GM21390 (cell line): Measurements from ENCODE around the gene CDH26.

Source experiments
- ATAC-seq: cut with Tn5 transposase; IDR thresholded peaks from one replicate; pipeline ENCODE4 v1.9.1; 2021; ENCODE audit not compliant: unreplicated experiment

CDH26 gene

DNA sequence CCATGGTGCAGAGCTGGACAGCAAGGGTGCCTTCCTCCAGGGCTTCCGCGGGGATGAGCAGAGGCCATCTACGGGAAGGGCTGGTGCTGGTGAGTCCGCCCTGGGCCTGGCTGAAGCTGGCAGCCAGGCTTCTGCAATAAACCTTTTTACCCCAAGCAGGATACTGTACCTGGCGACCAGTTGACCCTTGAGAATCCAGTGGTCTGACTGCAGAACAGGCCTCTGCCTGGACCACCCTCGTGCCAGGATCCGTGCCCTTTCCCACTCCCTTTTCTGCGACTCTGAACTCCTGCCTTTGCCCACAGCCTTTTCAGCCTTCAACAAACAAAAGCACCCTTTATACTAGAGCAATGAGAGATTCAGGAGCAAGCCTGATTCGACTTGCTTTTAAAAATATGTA lies 18.9 kb downstream of the CDH26 start:
- no peak for ATAC-seq

DNA sequence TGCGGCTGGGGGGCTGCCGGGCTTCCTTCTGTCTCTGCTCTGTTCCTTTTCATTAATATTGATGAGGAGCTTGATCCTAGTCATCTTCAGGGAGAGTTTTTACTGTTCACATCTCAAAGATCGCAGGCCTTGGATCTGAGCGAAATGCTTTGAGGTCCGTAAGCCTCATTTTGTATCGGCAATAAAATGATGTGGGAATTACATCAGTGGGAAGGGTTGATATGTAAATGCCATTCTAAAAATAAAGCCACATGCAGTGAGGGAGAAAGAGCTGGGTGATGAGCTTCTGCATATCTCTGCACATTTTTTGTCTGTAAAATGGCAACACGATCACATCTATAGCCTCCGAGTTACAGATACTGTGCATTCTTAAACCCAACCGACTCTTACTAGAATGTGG lies 24.9 kb downstream of the CDH26 start:
- no peak for ATAC-seq

DNA sequence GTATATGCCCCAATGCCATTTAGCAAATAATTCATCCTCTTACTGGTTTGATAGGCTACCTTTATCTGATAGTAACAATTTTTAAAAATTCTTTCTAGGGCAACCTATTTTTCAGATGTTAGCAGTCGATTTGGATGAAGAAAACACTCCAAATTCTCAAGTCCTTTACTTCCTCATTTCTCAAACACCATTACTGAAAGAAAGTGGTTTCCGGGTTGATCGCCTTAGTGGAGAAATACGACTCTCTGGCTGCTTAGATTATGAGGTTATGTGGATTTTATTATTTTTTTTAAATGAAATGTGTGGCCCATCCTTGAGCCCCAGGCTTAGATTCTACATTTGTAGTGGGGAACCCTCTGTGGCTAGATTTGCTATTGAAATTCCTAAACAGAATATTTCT lies 26.3 kb downstream of the CDH26 start:
- ATAC-seq: no peak

DNA sequence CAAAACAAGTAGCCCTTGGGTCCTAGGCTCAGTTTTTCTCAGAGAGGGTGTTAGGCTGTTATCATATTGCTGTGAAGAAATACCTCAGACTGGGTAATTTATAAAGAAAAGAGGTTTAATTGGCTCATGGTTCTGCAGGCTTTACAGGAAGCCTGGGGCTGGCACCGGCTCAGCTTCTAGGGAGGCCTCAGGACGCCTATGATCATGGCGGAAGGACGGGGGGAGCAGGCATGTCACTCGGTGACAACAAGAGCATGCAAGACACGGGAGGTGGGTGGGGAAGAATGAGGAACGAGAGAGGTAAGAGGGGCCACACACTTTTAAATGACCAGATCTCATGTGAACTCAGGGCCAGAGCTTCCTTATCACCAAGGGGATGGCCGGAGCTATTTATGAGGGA lies 26.9 kb downstream of the CDH26 start:
- no peak for ATAC-seq

DNA sequence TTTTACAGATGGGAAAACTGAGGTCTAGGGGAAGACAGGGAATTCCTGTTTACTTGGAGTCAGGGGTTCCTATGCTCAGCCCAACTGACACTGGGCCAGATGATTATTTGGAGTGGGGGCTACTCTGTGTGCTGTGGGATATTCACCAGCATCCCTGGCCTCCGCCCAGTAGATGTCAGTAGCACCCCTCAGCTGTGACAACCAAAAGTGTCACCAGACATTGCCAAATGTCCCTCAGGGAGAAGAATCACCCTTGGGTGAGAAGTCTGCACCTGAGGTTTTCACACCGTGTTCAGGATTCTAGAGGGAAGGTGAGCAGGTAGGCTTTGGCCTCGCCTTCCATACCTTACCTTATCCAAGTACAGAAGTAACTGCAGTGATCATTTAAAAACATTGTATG lies 27.6 kb downstream of the CDH26 start:
- no peak for ATAC-seq

DNA sequence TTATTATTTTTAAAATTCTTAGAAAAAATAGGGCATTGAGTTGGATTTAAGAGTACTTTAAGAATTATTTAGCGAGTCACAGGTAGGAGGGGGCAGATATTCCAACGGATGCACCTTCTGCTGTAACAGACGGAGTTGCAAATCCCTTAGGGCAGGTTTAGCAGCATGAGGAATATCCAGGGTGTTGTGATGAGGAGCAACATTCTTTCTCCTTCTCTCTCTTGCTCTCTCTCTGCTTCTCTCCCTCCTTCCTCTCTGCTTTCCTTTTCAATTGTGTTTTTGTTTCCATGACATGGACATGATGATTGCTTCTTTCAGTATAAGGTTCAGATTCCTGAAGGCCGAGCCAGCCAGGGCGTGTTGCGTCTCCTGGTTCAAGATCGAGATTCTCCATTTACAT lies 28.9 kb downstream of the CDH26 start:
- no peak for ATAC-seq

DNA sequence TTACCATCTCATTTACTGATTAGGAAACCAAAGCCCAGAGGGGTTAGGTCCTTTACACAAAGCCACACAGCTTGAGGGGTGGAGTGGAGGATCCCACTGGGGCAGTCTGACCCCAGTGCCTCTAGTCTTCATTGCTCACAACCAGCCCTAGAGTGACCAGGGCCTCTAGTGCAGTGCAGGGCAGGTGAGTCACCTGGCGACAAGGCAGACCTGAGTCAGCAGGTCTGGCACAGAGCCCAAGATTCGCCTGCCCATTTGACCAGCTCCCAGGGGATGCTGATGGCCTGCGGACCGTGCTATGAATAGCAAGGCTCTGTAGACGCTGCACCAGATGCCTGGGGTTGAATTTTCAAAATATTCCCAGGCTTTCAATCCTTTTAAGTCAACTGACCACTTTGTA lies 29.9 kb downstream of the CDH26 start:
- ATAC-seq: no peak

DNA sequence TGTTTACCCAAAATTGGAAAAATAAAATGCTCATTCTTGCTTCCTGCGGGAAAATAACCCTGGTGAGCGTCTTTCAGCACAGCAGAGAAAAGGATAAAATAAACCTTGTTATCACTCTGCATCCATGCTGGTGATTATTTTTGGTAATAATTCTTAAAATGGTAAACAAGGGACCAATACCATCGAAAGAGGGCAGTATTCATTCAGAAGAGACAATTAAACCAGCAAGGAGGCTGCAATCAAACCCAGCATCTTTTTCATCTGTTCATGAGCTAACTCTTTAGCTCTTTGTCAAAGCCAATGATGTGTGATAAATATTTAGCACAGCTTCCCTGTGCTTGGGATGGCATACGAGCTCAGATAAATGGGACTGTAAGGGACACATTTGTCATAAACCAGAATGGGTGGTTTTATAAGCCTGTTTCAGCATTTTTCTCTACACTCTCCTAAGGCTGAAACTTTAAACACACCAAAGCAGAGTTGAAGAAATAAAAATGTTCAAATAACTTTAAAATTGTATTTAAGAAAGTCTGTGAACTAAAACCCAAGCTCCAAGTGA lies 34.4 kb downstream of the CDH26 start:
- no peak for ATAC-seq

DNA sequence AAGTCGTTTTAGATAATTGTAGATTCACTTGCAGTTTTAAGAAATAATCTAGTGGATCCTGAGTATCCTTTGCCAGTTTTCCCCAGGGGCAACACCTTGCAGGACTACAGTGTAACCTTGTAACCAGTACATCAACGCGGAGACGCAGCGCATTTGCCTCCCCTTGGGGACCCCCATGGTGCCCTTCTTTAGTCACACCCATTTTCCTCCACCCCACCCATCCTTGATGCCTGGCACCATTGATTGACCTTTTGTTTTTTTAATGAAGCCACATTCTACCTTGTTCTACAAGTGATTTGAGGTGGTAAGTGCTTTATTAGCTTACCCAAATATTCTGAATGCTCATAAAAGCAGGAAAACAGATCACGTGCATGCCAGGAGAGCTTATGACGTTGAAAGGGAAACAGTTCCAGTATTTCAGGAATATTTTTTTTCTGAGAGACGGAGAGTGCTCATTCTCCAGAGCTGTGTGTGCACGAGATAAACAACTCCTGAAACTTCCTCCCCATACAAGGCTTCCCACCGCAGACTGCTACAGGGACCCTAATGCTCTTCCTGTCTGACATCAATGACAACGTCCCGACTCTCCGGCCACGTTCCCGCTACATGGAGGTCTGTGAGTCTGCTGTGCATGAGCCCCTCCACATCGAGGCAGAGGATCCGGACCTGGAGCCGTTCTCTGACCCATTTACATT lies 35.7 kb downstream of the CDH26 start:
- ATAC-seq: no peak

DNA sequence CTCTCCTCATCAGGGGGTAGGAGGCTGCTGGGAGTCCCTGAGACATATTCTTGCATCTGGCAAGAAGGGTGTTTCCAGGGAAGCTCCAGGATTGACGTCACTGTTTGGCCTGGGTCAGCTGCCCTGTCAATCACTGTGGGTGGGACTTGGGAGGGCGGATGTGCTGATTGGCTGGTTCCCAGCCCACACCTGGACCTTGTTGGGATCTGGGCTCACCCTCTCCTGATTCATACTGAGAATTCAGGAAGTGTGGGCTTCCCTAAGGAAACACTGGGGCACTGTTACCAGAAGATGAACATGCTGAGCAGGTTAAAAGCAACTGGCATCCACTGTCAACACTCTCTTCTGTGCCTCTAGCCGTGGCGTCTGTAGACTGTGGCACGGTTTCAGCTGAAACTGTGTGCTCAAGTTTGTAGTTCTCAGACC lies 36.5 kb downstream of the CDH26 start:
- ATAC-seq: no peak

DNA sequence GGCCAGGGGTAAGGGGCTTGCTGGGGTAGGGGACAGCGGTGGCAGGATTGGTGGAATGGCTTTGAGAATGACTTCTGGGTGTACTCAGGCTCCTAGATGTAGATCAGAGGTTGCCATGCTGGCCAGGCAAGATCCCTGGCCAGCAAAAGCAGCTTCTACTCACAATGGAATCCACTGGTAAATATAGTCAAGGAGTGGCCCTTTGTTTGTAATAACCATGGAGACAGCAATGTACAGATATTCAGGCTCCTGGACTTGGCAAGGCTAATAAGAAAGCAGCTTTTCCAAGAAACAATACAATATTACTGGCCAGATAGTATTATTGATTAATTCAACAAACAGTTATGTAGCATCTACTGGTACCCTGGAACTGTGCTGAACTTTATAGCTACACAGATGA lies 37.9 kb downstream of the CDH26 start:
- no peak for ATAC-seq

DNA sequence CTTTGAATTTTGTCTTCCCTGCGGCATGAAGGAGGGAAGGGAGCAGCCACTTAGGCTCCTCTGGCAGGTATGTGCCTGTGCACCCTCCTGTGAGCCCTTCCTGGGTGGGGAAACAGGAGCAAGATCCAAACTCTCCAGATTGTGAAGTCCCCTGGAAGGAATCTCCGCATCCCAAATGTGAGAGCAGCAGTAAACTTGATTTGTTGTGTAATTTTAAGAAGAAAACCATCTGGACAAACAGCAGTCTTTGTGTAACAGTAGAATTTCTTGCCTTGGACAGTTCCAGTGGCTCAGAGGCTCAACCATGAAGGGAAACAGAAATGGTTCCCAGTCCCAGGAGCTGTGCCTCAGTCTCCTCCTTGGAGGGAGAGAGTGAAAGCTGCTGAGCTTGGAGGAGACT lies 39.7 kb downstream of the CDH26 start:
- ATAC-seq: no peak

DNA sequence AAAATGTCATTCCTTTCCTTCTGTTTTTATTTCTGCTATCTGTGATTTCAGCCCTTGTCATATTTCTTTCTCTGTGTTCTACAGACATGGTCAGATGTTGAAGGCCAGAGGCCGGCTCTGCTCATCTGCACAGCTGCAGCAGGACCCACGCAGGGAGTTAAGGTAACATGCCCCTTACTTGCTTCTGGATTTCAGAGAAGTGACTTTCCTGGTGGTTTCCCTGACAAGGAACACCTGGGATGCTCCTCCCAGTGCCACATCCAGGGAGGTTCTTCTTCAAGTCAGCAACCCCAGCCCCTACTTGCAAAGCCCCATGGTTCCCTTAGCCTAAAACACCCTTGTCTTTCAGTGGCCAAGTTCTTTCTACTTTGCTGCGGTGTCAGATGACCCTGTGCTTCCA lies 41.3 kb downstream of the CDH26 start:
- no peak for ATAC-seq

DNA sequence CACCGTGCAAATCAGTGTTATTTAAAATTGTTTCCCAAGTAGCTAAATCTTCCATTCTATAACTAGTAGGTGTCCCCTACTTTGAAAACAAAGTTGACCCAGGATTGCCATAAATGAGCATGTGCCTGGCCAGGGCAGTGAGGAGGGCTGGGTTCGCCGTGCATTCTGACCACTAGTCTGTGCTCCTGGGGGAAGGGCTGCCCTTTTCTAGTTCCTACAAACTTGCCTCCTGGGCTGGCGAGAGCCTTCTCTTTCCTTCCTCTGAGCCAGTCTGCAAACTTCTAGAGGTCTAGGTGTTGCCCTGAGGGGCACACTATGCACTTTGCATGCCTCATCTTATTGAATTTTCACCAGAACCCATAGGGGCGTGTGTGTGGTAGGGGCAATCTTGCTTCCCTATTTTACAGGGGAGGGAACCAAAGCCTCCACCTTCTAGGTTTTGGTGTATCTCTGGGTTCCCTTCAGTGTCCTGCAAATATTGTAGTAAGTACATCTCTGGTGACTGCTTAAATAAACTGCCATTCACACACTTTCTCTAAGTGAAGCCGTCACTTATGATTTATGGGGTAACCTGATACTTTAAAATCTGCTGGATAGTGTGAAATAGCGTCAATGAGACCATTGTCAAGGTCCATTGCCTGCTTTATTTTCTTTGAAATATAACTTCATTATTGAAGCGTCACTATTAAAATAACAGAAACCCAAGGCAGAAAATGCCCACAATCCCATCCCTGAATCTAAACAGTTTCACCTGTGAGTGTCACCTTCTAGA lies 42.2 kb downstream of the CDH26 start:
- ATAC-seq: no peak

DNA sequence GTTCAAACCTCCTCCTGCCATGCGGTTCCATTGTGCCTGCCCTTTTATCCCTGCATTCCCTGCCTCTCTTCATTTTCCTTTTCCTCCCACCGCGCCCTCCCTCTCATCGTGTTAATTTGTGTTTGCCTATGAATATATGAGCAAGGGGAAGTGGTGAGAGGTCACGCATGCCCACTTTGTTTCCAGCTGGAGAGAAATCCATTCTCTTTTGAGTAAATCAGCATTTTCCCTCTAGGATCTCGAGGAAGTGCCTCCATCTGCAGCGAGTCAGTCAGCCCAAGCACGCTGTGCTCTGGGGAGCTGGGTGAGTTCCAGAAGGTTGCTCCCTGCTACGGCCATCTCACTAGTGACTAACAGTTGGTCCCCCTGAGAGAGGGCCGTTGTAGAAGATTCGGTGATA lies 42.9 kb downstream of the CDH26 start:
- no peak for ATAC-seq

DNA sequence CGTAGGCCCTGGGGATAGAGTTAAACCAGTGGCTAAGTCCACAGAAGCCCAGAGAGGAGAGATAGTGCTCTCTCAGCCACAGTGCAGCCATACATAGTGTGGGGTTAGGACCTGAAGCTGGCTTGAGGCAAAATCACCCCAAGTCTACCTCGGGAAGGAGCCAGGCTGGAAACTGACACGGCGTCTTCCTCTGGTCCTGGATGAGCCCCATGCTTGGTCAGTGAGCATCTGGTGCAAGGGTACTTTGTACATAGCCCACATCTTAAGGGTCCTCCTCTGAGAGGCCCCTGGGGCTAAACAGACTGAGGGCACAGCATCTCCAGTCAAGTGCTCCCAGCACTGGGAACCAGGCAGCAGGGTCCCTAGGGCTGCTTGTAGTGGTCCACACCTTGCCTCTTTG lies 45.6 kb downstream of the CDH26 start:
- ATAC-seq: no peak

DNA sequence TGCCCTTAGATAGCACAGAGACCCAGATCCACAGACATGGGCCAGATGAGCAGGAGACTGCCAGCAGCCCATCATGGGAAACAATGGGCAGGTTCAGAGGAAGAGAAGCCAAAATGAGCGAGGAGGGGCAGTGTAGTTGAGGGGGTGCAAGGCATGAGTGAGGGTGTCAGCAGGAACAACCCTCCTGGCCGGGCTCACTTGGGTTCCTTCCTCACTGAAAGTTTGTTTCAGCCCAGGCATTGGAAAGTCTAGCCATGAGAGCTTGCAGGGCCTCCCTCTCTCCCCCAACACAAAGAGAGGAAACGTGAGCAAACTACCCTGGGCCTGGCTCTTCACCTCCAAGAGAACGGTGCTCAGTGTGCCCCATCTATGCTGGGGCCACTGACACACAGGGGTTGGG lies 48.0 kb downstream of the CDH26 start:
- no peak for ATAC-seq

DNA sequence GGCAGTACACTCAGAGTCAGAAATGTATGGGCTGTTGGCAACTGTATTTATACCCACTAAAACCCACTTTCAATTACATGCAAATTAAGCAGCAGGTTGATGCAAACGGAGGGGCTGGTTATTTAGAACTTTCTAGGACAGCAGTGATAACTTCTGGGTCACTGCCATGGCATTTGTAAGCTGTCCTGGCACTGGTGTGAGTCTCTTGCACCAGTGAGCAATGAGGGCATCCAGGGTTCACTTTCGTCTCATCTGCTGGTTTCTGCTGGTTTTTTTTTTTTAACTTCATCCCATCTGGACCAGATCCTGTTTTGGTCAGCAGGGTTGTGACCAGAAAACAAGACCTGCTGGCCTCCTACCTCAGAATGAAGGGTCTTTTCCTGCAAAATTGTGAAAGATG lies 49.2 kb downstream of the CDH26 start:
- no peak for ATAC-seq

DNA sequence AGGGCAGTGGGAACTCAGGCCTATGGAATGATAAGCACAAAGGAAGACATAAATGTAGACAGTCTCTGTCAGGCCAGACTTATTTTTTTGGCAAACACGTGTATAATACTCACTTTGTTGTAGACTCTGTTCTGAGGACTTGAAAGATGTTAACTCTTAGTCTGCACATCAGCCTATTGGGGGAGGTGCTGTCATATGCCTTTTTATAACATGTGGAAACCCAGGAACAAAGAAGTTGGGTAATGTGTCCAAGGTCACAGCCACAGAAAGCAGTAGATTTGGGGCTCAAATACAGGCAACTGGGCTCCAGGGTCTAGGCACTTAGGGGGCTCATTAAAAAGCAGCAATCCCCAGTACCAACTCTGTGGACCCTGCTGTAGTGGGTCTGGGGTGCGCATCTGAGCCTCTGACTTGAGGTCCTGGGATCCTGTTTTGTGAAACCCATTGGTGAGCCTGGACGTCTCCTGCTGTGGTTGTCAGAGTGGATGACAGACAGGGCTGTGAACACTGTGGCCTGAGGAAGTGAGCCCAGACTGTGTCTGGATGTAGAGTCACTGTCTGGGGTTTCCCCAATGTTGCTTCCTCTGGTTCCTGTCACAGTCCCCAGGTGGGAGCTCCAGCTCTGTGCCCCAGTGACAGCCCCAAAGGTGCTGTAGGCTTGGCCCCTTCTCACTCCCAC lies 50.0 kb downstream of the CDH26 start:
- ATAC-seq: no peak

DNA sequence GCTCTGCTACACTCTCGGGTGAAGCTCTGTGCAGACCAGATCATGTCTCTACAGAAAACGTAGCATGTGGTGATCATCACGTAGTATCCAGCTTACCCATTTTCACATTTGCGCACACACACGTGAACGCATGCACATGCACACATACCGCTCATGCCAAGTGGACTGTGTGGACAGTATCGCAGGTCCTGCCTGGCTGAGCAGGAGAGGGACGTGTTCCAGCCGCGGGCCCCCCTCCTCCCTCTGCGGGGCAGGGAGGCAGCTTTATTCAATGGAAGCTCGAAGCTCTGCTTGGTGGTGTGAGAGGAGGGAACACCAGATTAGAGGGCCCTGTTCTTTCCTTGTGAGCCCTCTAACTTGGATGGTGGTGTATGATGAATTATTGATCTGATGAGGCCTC lies 51.1 kb downstream of the CDH26 start:
- no peak for ATAC-seq

DNA sequence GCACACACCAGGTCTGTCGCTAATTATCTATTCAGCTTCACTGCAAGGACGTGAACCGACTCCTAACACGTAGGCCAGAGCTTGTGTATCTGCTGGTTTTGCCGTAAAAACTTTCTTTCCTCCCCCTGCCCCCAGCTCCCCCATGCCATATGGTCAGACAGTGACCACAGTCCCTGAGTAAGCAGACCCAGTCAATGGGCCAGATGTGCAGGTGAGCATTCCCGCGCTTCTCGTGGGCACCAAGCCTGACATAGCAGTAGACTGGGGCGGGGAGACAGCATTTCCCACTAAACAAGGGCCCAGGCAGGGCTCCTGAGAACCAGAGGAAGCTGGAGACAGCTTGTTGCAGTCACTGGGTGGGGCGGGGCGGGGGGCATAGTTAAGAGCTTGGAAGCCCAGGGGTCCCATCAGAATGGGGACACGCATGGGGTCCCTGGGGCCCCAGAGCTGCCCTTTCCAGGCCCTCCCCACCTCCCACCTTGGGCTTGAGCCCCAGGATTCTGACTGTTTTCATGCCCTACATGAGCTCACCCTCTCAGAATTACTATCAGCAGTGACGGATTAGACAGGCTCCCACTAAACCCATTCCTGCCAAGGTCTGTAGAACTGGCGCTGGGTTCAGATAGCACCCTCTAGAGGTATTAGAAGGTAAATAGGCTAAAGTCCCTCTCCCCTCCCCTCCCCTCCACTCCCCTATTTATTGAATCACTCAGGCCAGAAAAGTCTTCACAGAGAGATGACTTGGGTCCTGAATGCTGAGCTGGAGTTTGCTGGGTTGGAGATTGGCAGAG lies 51.8 kb downstream of the CDH26 start:
- no peak for ATAC-seq
